Smooth muscle cell (in vitro differentiated cells): ENCODE results near the gene STRN3. TPM values are rescaled to one million over a fixed set of nuclear protein-coding genes. Genes with fewer than 3 reads are reported as not detected.

Source experiments
- DNase-seq: peaks from one replicate; lab custom pipeline; 2025; ENCODE audit not compliant: unreplicated experiment; lab: John Stamatoyannopoulos, UW
- H2AFZ ChIP-seq: fragments of 200-600 bp; sonication (generic); 2 replicates; pipeline ENCODE4 v1.6.0; 2016; ENCODE audit warnings: antibody characterized with exemption, low read depth, mild to moderate bottlenecking
- H3F3A ChIP-seq: fragments of 200-600 bp; sonication (generic); 2 replicates; pipeline ENCODE4 v1.6.0; 2017; ENCODE audit warnings: antibody characterized with exemption, low read depth
- H3K27ac ChIP-seq: fragments of 200-600 bp; sonication (generic); 2 replicates; pipeline ENCODE4 v1.5.1; 2016; ENCODE audit warnings: low read depth, mild to moderate bottlenecking
- H3K27me3 ChIP-seq: fragments of 200-600 bp; sonication (generic); 2 replicates; pipeline ENCODE4 v1.6.1; 2016; ENCODE audit warnings: low read depth, mild to moderate bottlenecking
- H3K36me3 ChIP-seq: fragments of 200-600 bp; sonication (generic); 2 replicates; pipeline ENCODE4 v1.5.1; 2016; ENCODE audit warnings: low read depth
- H3K4me1 ChIP-seq: fragments of 200-600 bp; sonication (generic); 2 replicates; pipeline ENCODE4 v1.5.1; 2016; ENCODE audit warnings: low read depth
- H3K4me2 ChIP-seq: fragments of 200-600 bp; sonication (generic); 2 replicates; pipeline ENCODE4 v1.6.0; 2016; ENCODE audit warnings: mild to moderate bottlenecking
- H3K4me3 ChIP-seq: fragments of 200-600 bp; sonication (generic); 2 replicates; pipeline ENCODE4 v1.5.1; 2016; ENCODE audit warnings: mild to moderate bottlenecking
- H3K79me2 ChIP-seq: fragments of 200-600 bp; sonication (generic); 2 replicates; pipeline ENCODE4 v1.6.0; 2016; ENCODE audit warnings: low read depth, mild to moderate bottlenecking
- H3K9ac ChIP-seq: fragments of 200-600 bp; sonication (generic); 2 replicates; pipeline ENCODE4 v1.6.0; 2016; ENCODE audit warnings: low read depth
- H3K9me3 ChIP-seq: fragments of 200-600 bp; sonication (generic); replicated peaks from 2 replicates; pipeline ENCODE4 v1.5.1; 2016; ENCODE audit warnings: low read depth
- H4K20me1 ChIP-seq: fragments of 200-600 bp; sonication (generic); 2 replicates; pipeline ENCODE4 v1.6.0; 2016; ENCODE audit warnings: low read depth
- CTCF ChIP-seq: fragments of 200-600 bp; sonication (generic); IDR thresholded peaks from 2 replicates; pipeline ENCODE4 v1.5.1; 2017; ENCODE audit warnings: borderline replicate concordance, mild to moderate bottlenecking, antibody characterized with exemption; ENCODE audit not compliant: insufficient read depth, poor library complexity, severe bottlenecking
- WGBS: methylation state at CpG from one replicate; pipeline ENCODE4 v1.1.7; 2016; ENCODE audit warnings: low lambda C conversion rate; 5-methylcytosine and 5-hydroxymethylcytosine counted together
- polyA plus RNA-seq: library from polyadenylated mRNA; unstranded; fragments of >200 nt; fragmentation: Nextera tagmentation; extraction: Ambion mirVana; gene quantifications from 2 replicates; pipeline ENCODE4 v1.2.1, GENCODE V29; 2016
- total RNA-seq: library from RNA; depleted of rRNA; stranded (reverse); fragments of >200 nt; gene quantifications from 2 replicates; pipeline ENCODE4 v1.2.3, GENCODE V29; 2014

STRN3 gene
- total and polyA plus RNA-seq, 2 experiments from 2014 or later = 6.8 to 43.6 TPM

- TF ChIP-seq CTCF = no peak
- peaks cover 7% of the 10 kb centered on the region for H3K36me3 ChIP-seq
- H3F3A ChIP-seq = no peaks in the 10 kb centered on the region
- no peak for DNase-seq
- H3K4me1 ChIP-seq = peaks cover 5% of the 10 kb centered on the region
- 89% methylated on average over 6 of the region's 6 CpGs for WGBS
- H3K4me2 ChIP-seq = no peak overlapping the region
- no peak overlapping the region for H3K4me3 ChIP-seq
- H3K27me3 ChIP-seq = no peaks in the 10 kb centered on the region
- no peak overlapping the region for H3K27ac ChIP-seq
- no peak overlapping the region for H2AFZ ChIP-seq
- no peak overlapping the region for H3K9ac ChIP-seq
- peaks cover 95% of the 10 kb centered on the region for H3K79me2 ChIP-seq
- no peaks in the 10 kb centered on the region for H3K9me3 ChIP-seq
- peaks cover 92% of the 10 kb centered on the region for H4K20me1 ChIP-seq
Observed at GRCh38 chr14:31001339-31001658, 24.9 kb downstream of the STRN3 start.

- no peaks in the 10 kb centered on the region for H3K9me3 ChIP-seq
- H3K4me1 ChIP-seq = peaks cover 9% of the 10 kb centered on the region
- no peaks in the 10 kb centered on the region for H3F3A ChIP-seq
- H3K79me2 ChIP-seq = peaks cover 95% of the 10 kb centered on the region
- no peak overlapping the region for H2AFZ ChIP-seq
- H3K36me3 ChIP-seq = peaks cover 7% of the 10 kb centered on the region
- no peak for DNase-seq
- H4K20me1 ChIP-seq = peaks cover 92% of the 10 kb centered on the region
- no peak overlapping the region for H3K9ac ChIP-seq
- no peak overlapping the region for H3K4me3 ChIP-seq
- H3K27ac ChIP-seq = no peak overlapping the region
- no peak overlapping the region for H3K4me2 ChIP-seq
- no peak for TF ChIP-seq CTCF
- H3K27me3 ChIP-seq = no peaks in the 10 kb centered on the region
- 87% methylated on average over 3 of the region's 3 CpGs for WGBS
Observed at GRCh38 chr14:31000629-31001338, 25.4 kb downstream of the STRN3 start.

GRCh38 chr14:30999038-30999773, 27.0 kb downstream of the STRN3 start:
- Histone ChIP-seq H3K4me2 (no peak overlapping the region), H3K27me3 (no peaks in the 10 kb centered on the region), H3K4me3 (no peak overlapping the region), H4K20me1 (peaks cover 92% of the 10 kb centered on the region), H3F3A (peaks cover 6% of the 10 kb centered on the region), H3K9ac (no peak overlapping the region), H2AFZ (no peak overlapping the region), H3K9me3 (no peaks in the 10 kb centered on the region), H3K36me3 (peaks cover 7% of the 10 kb centered on the region), H3K4me1 (peaks cover 18% of the 10 kb centered on the region), H3K27ac (no peak overlapping the region), H3K79me2 (peaks cover 95% of the 10 kb centered on the region)
- over 99% methylated on average over 6 of the region's 6 CpGs for WGBS
- TF ChIP-seq CTCF = no peak
- no peak for DNase-seq
